Measurements from ENCODE around the gene SCLY. TPM values are rescaled to one million over a fixed set of nuclear protein-coding genes. Genes with fewer than 3 reads are reported as not detected.

The SCLY gene
- total RNA-seq, 1 experiment from 2014 or later, result 21.7 TPM

DNA sequence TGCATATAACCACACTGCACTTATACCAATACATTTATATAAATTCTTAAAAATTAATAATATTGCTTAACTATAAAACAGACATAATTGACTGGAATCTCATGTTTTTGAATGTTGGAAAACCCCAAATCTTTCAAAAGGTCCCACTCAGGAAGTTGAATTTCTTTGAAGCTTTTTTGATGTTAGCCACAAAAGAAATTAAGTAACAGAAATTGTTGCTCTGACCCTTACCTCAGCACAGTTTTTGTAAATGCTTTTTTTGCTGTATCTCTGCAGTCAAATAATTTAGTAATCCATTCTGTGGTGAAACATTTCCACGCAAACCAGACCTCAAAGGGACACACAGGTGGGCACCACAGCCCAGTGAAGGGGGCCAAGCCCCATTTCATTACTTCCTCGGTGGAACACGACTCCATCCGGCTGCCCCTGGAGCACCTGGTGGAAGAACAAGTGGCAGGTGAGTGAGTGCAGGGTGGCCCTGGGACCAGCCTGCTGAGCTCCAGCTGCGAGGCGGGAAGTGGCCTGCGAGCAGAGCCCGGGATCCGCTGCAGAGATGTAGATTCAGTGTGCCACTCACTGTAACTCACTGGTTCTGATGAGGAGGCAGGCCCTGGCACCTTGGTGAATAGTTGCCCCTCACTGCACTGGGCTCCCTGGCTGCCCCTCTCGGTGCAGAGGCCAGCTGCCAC is 8.4 kb downstream of the SCLY start:
- BruUV-seq (replicated peaks), result no TSS peak
- TF ChIP-seq, protein P1, sequence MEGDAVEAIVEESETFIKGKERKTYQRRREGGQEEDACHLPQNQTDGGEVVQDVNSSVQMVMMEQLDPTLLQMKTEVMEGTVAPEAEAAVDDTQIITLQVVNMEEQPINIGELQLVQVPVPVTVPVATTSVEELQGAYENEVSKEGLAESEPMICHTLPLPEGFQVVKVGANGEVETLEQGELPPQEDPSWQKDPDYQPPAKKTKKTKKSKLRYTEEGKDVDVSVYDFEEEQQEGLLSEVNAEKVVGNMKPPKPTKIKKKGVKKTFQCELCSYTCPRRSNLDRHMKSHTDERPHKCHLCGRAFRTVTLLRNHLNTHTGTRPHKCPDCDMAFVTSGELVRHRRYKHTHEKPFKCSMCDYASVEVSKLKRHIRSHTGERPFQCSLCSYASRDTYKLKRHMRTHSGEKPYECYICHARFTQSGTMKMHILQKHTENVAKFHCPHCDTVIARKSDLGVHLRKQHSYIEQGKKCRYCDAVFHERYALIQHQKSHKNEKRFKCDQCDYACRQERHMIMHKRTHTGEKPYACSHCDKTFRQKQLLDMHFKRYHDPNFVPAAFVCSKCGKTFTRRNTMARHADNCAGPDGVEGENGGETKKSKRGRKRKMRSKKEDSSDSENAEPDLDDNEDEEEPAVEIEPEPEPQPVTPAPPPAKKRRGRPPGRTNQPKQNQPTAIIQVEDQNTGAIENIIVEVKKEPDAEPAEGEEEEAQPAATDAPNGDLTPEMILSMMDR (IDR thresholded peaks at IDR 0.05; ENCODE audit: insufficient read depth in 1 of 2, low read depth in 1 of 2, low read length in 1 of 2, severe bottlenecking in 1 of 2, unreplicated experiment in 1 of 2), result no peak
- DNase-seq, result no peak
- peaks cover 27% of the 10 kb centered on the region for H3K36me3 Mint-ChIP-seq (ENCODE audit: insufficient read depth, unreplicated experiment)
- no peak overlapping the region for H3K4me3 Mint-ChIP-seq (ENCODE audit: unreplicated experiment)
- H3K27me3 Mint-ChIP-seq (ENCODE audit: insufficient read depth, unreplicated experiment), result no peaks in the 10 kb centered on the region
- CTCF ChIA-PET, result no interaction called here
- no peaks in the 10 kb centered on the region for H3K4me1 Mint-ChIP-seq (ENCODE audit: low read depth, unreplicated experiment)
- H3K4me1 ChIP-seq, result no peaks in the 10 kb centered on the region
- intact Hi-C loops (cut with micrococcal nuclease; ENCODE audit: unreplicated experiment), result no loop called here
- H3K4me3 ChIP-seq (ENCODE audit: low read depth, low read length), result no peak overlapping the region
- H3K9me3 Mint-ChIP-seq (ENCODE audit: unreplicated experiment), result no peaks in the 10 kb centered on the region
- no peaks in the 10 kb centered on the region for H3K9me3 ChIP-seq
- no peak overlapping the region for H3K27ac Mint-ChIP-seq (ENCODE audit: unreplicated experiment)
- H3K27me3 ChIP-seq (replicated peaks; ENCODE audit: control insufficient read depth, insufficient read depth, low read length), result no peaks in the 10 kb centered on the region
- POLR2A ChIA-PET, result no interaction called here
- no peaks in the 10 kb centered on the region; the same call in 1 of the 2 replicates for H3K36me3 ChIP-seq (ENCODE audit: control insufficient read depth, insufficient read depth, low read length)

DNA sequence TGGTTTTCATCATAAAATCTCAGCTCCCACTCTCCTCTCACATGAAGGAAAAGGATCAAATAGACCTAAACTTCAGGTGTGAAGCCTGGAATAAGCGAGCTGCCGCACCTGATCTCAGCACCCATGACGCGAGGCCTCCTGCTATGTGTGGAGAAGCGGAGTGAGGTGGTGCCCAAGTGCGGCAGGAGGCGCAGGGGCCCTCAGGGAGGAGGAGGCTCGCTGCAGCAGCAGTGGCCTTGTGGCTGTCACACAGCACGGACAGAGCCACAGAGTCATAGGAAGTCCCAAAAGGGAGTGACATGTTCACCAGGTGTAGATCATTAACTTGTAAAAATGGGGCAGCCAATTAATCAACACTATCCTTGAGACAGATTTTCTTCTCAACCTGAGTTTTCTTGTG is 9.1 kb downstream of the SCLY start:
- DNase-seq, result no peak
- Mint-ChIP-seq H3K4me1 (ENCODE audit: low read depth, unreplicated experiment) (no peaks in the 10 kb centered on the region), H3K4me3 (ENCODE audit: unreplicated experiment) (no peak overlapping the region)

DNA sequence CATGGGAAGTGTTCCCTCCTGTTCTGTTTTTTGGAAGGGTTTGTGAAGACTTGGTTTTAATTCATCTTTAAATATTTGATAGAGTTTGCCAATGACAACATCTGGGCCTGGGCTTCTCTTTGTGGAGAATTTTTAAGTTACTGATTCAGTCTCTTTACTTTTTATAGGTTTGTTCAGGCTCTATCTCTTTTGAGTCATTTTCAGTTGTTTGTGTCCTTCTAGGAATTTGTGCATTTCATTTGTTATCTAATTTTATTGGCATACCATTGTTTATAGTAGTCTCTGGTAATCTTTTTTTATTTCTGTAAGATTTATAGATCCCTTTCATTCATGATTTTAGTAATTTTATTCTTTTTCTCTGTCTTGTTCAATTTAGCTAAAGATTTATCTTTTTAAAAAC is 14.6 kb downstream of the SCLY start:
- ChIA-PET CTCF (no interaction called here), POLR2A (no interaction called here)
- Mint-ChIP-seq H3K9me3 (ENCODE audit: unreplicated experiment) (peaks cover 11% of the 10 kb centered on the region), H3K36me3 (ENCODE audit: insufficient read depth, unreplicated experiment) (peaks cover 45% of the 10 kb centered on the region), H3K27ac (ENCODE audit: unreplicated experiment) (no peak overlapping the region), H3K4me1 (ENCODE audit: low read depth, unreplicated experiment) (no peaks in the 10 kb centered on the region), H3K27me3 (ENCODE audit: insufficient read depth, unreplicated experiment) (no peaks in the 10 kb centered on the region), H3K4me3 (ENCODE audit: unreplicated experiment) (no peak overlapping the region)
- H3K4me1 ChIP-seq, result no peaks in the 10 kb centered on the region
- no peak overlapping the region for H3K4me3 ChIP-seq (ENCODE audit: low read depth, low read length)
- no peaks in the 10 kb centered on the region for H3K27me3 ChIP-seq (replicated peaks; ENCODE audit: control insufficient read depth, insufficient read depth, low read length)
- intact Hi-C loops (cut with micrococcal nuclease; ENCODE audit: unreplicated experiment), result no loop called here
- TF ChIP-seq, protein P1 (IDR thresholded peaks at IDR 0.05; ENCODE audit: insufficient read depth in 1 of 2, low read depth in 1 of 2, low read length in 1 of 2, severe bottlenecking in 1 of 2, unreplicated experiment in 1 of 2), result no peak
- H3K36me3 ChIP-seq (ENCODE audit: control insufficient read depth, insufficient read depth, low read length), result no peaks in the 10 kb centered on the region
- DNase-seq, result no peak
- H3K9me3 ChIP-seq, result no peaks in the 10 kb centered on the region
- no TSS peak for BruUV-seq (replicated peaks)

More for the DNA sequence above, 9.1 kb downstream of the SCLY start:
- POLR2A ChIA-PET, result no interaction called here
- Mint-ChIP-seq H3K27me3 (ENCODE audit: insufficient read depth, unreplicated experiment) (no peaks in the 10 kb centered on the region), H3K27ac (ENCODE audit: unreplicated experiment) (no peak overlapping the region), H3K36me3 (ENCODE audit: insufficient read depth, unreplicated experiment) (peaks cover 32% of the 10 kb centered on the region), H3K9me3 (ENCODE audit: unreplicated experiment) (no peaks in the 10 kb centered on the region)
- H3K27me3 ChIP-seq (replicated peaks; ENCODE audit: control insufficient read depth, insufficient read depth, low read length), result no peaks in the 10 kb centered on the region
- CTCF ChIA-PET, result interaction anchor here (0.6 kb wide), 1 partner anchor 24 kb away, joined by 3 read pairs; no protein-coding TSS in a partner anchor
- TF ChIP-seq, protein P1 (IDR thresholded peaks at IDR 0.05; ENCODE audit: insufficient read depth in 1 of 2, low read depth in 1 of 2, low read length in 1 of 2, severe bottlenecking in 1 of 2, unreplicated experiment in 1 of 2), result no peak
- no peaks in the 10 kb centered on the region for H3K9me3 ChIP-seq
- no TSS peak for BruUV-seq (replicated peaks)
- intact Hi-C loops (cut with micrococcal nuclease; ENCODE audit: unreplicated experiment), result no loop called here
- H3K4me3 ChIP-seq (ENCODE audit: low read depth, low read length), result no peak overlapping the region
- H3K36me3 ChIP-seq (ENCODE audit: control insufficient read depth, insufficient read depth, low read length), result no peaks in the 10 kb centered on the region; the same call in 1 of the 2 replicates
- H3K4me1 ChIP-seq, result no peaks in the 10 kb centered on the region

All from Caco-2 (cell line).